Measurements from ENCODE around the gene GPHN.

The GPHN gene

GRCh38 chr14:67228325-67228984, 720.5 kb downstream of the GPHN start:
- H3K9me3 ChIP-seq (ENCODE audit: control insufficient read depth, insufficient read depth, low read length): no peaks in the 10 kb centered on the region
- no peak overlapping the region for H3K27ac ChIP-seq (ENCODE audit: low read depth, low read length)
- no peak overlapping the region for H3K4me3 ChIP-seq (ENCODE audit: low read depth, low read length)
- H3K36me3 ChIP-seq (ENCODE audit: control insufficient read depth, insufficient read depth, low read length): no peaks in the 10 kb centered on the region
- H3K27me3 ChIP-seq (ENCODE audit: control insufficient read depth, insufficient read depth, low read length): no peaks in the 10 kb centered on the region
- H3K4me1 ChIP-seq (ENCODE audit: control insufficient read depth, insufficient read depth, low read length): no peaks in the 10 kb centered on the region; the same call in 1 of the 2 replicates
- H3K9ac ChIP-seq (ENCODE audit: low read depth, low read length): no peak overlapping the region

Data from HUES48 (cell line).